RWPE2 (cell line): ENCODE measurements around the gene LHX3.

Experiments used
- ATAC-seq: fragments of 200-7000 bp; cut with Tn5 transposase; 3 replicates; pipeline ENCODE4 v1.9.1; 2021; ENCODE audit warnings: low read depth
- DNase-seq: peaks from one replicate; pipeline ENCODE4 v3.0.0-alpha.2; 2020; ENCODE audit warnings: low spot score
- H3K27ac ChIP-seq: fragments of 450-650 bp; 2 replicates; pipeline ENCODE4 v1.5.1; 2017; ENCODE audit warnings: mild to moderate bottlenecking; ENCODE audit not compliant: poor library complexity, severe bottlenecking
- H3K27me3 ChIP-seq: fragments of 250-450 bp; sonication (Bioruptor Pico); 2 replicates; pipeline ENCODE4 v1.5.1; 2021; ENCODE audit warnings: mild to moderate bottlenecking, moderate library complexity; ENCODE audit not compliant: insufficient read depth, poor library complexity, severe bottlenecking
- H3K36me3 ChIP-seq: fragments of 250-450 bp; sonication (Bioruptor Pico); 2 replicates; pipeline ENCODE4 v1.5.1; 2020; ENCODE audit warnings: low read depth, mild to moderate bottlenecking, moderate library complexity
- H3K4me1 ChIP-seq: fragments of 250-450 bp; sonication (Bioruptor Pico); 2 replicates; pipeline ENCODE4 v1.5.1; 2021; ENCODE audit warnings: mild to moderate bottlenecking, moderate library complexity; ENCODE audit not compliant: insufficient read depth, poor library complexity, severe bottlenecking
- H3K4me3 ChIP-seq: fragments of 250-450 bp; sonication (Bioruptor Pico); 2 replicates; pipeline ENCODE4 v1.5.1; 2021; ENCODE audit warnings: mild to moderate bottlenecking, moderate library complexity; ENCODE audit not compliant: severe bottlenecking
- H3K9me3 ChIP-seq: fragments of 250-450 bp; sonication (Bioruptor Pico); 2 replicates; pipeline ENCODE4 v1.5.1; 2021; ENCODE audit warnings: mild to moderate bottlenecking, moderate library complexity; ENCODE audit not compliant: severe bottlenecking
- TF ChIP-seq, protein P1 (sequence below): fragments of 450-650 bp; IDR thresholded peaks from one replicate; pipeline ENCODE4 v1.5.1; 2017; ENCODE audit warnings: mild to moderate bottlenecking, moderate library complexity; ENCODE audit not compliant: poor library complexity, severe bottlenecking

Gene LHX3

DNA sequence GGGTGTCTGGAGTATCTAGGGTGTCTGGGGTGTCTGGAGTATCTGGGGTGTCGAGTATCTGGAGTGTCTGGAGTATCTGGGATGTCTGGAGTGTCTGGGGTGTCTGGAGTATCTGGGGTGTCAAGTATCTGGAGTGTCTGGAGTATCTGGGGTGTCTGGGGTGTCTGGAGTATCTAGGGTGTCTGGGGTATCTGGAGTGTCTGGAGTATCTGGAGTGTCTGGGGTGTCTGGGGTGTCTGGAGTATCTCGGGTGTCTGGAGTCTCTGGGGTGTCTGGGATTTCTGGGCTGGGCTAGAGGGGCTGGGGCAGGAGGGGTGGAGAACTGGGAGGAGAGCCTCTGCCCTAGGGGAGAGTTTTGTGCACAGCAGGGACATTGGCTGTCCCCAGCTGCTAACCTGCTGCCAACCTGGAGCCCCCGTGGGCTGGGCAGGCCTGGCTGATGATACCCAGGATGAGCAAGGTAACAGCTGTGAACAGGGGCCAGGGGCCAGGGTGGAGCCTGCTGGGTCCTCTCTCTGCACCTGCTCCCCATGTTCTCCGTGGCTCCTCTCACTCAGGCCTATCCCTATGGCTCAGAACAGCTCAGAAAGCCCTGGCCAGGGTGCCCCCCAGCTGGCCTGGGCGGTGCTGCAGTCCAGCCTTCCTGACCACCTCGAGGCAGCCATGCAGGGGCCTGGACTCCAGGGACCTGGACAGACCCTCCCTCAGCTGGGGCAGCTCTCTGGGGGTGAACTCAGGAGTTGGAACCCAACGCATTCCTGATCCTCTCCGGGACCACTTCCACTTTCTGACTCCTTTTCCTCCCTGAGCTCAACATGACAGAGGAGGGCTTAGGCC, 29.9 kb downstream of the LHX3 start:
- H3K27ac ChIP-seq = no peak overlapping the region
- DNase-seq (no peak), ATAC-seq (peak; percentile 28; the same call in 1 of the 3 replicates)
- no peaks in the 10 kb centered on the region for H3K36me3 ChIP-seq
- H3K27me3 ChIP-seq = peaks cover 4% of the 10 kb centered on the region
- TF ChIP-seq, protein P1, sequence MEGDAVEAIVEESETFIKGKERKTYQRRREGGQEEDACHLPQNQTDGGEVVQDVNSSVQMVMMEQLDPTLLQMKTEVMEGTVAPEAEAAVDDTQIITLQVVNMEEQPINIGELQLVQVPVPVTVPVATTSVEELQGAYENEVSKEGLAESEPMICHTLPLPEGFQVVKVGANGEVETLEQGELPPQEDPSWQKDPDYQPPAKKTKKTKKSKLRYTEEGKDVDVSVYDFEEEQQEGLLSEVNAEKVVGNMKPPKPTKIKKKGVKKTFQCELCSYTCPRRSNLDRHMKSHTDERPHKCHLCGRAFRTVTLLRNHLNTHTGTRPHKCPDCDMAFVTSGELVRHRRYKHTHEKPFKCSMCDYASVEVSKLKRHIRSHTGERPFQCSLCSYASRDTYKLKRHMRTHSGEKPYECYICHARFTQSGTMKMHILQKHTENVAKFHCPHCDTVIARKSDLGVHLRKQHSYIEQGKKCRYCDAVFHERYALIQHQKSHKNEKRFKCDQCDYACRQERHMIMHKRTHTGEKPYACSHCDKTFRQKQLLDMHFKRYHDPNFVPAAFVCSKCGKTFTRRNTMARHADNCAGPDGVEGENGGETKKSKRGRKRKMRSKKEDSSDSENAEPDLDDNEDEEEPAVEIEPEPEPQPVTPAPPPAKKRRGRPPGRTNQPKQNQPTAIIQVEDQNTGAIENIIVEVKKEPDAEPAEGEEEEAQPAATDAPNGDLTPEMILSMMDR = no peak
- H3K4me1 ChIP-seq = no peaks in the 10 kb centered on the region
- no peak overlapping the region for H3K4me3 ChIP-seq
- no peaks in the 10 kb centered on the region for H3K9me3 ChIP-seq

DNA sequence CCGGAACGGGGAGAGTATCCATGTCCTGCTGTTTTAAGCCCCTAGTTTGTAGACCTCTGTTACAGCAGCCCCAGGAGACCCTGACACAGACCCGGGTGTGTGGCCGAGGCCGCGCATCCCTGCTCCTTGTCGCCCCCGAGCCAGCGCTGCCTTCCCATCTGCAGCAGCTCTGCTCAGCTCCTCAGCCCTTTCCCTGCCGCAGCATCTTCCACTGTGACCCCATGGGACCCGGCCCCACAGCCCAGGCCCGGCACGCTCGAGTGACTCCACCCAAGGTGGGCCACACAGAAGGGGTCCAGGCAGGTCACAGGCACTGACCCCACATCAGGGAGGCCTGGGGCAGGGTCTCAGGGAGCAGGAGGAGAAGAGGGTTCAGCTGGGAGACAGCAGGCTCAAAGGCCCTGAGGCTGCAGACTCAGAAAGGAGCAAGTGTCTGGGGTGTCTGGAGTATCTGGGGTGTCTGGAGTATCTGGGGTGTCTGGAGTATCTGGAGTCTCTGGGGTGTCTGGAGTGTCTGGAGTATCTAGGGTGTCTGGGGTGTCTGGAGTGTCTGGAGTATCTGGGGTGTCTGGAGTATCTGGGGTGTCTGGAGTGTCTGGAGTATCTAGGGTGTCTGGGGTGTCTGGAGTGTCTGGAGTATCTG, 31.2 kb downstream of the LHX3 start:
- Histone ChIP-seq H3K27me3 (peaks cover 9% of the 10 kb centered on the region), H3K36me3 (no peaks in the 10 kb centered on the region), H3K9me3 (no peaks in the 10 kb centered on the region), H3K4me1 (no peaks in the 10 kb centered on the region), H3K4me3 (no peak overlapping the region), H3K27ac (no peak overlapping the region)
- TF ChIP-seq, protein P1 = no peak
- ATAC-seq (no peak), DNase-seq (no peak)

DNA sequence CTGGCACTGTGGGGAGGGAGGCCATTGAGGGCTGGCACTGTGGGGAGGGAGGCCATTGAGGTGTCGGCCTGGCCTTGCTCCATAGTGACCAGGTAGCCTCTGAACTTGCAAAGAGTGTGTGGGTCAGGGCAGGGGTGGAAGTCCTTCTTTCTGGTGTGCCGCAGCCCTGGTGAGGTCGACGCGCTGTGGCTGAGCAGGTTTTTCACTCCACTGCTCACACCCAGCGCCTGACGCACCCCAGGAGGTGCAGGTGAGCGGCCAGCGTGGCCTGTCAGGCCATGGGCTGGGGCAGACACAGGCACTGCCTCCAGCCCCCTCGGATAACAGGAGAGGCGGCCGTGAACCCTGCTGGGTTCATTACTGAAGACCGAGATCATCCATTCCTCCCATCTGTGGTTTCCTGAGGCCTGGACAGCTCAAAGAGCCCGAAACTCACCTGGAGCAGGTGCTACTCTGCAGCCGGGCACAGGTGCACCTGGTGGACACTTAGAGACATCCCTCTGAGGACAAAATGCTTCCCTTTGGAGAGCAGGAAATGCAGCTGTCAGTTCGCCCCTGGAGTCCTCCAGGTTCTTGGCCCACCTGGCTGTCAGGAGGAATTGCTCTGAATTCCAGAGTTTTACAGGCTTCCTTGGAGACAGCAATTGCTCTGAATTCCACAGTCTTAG, 32.4 kb downstream of the LHX3 start:
- TF ChIP-seq, protein P1 = no peak
- no peak overlapping the region for H3K4me3 ChIP-seq
- H3K27ac ChIP-seq = no peak overlapping the region
- DNase-seq (no peak), ATAC-seq (no peak)
- no peaks in the 10 kb centered on the region for H3K4me1 ChIP-seq
- H3K9me3 ChIP-seq = no peaks in the 10 kb centered on the region
- peaks cover 17% of the 10 kb centered on the region for H3K27me3 ChIP-seq
- no peaks in the 10 kb centered on the region for H3K36me3 ChIP-seq

DNA sequence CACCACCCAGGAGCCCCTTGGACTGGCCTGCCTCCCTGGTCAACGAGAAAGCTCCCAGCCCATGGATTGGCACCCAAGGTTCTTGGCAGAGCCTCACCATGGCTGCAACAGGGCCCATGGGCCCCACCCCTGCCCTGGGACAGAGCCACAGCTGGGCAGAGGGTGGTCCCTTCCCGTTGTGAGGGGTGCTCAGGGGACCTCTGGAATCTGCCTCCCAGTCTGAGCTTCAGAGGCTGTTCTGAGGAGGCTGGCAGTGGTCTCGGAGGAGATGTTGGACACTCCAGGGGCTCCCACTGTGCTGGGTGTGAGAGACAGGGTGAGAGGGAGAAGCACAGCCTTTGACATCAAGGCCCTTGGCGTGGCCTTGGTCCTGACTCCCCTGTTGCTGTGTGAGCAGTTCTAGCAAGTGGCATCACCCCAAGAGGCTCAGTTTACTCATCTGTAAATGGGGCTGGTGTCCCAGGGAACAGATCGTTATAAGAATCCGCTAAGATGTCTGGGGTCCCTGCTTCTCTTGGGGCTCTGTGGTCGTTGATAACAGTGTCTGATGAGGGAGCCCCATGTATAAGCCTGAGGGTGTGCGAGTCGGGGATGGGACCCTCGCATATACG, 33.0 kb downstream of the LHX3 start:
- Histone ChIP-seq H3K4me1 (no peaks in the 10 kb centered on the region), H3K4me3 (no peak overlapping the region), H3K27ac (no peak overlapping the region), H3K27me3 (peaks cover 13% of the 10 kb centered on the region), H3K36me3 (no peaks in the 10 kb centered on the region), H3K9me3 (no peaks in the 10 kb centered on the region)
- no peak for DNase-seq
- TF ChIP-seq, protein P1 = no peak
- no peak for ATAC-seq
